HG03575 (cell line): ENCODE results near the gene RER1.
"Not testable (repeated sequence)": the region's sequence is repeated elsewhere in the genome, so short reads cannot be mapped to it uniquely, and the experiment has no call there.

ENCODE experiments used
- ATAC-seq: cut with Tn5 transposase; IDR thresholded peaks from one replicate; pipeline ENCODE4 v1.9.1; 2021; ENCODE audit not compliant: unreplicated experiment, insufficient number of reproducible peaks, low FRiP score; ENCODE audit errors: extremely low read depth

RER1 gene

GRCh38 chr1:2435746-2436355 is 44.2 kb downstream of the RER1 start:
- ATAC-seq, result no peak

GRCh38 chr1:2436876-2437275 is 45.2 kb downstream of the RER1 start:
- no peak for ATAC-seq

GRCh38 chr1:2437617-2438016 is 46.0 kb downstream of the RER1 start:
- ATAC-seq, result no peak

- ATAC-seq, result no peak
Measured at GRCh38 chr1:2438038-2438437, 46.4 kb downstream of the RER1 start.

GRCh38 chr1:2438641-2439040 is 47.0 kb downstream of the RER1 start:
- ATAC-seq, result no peak

- ATAC-seq, result no peak
Measured at GRCh38 chr1:2439369-2439768, 47.7 kb downstream of the RER1 start.

GRCh38 chr1:2440346-2440745 is 48.7 kb downstream of the RER1 start:
- ATAC-seq, result not testable (repeated sequence)

GRCh38 chr1:2441746-2442145 is 50.1 kb downstream of the RER1 start:
- no peak for ATAC-seq

GRCh38 chr1:2442661-2443060 is 51.0 kb downstream of the RER1 start:
- no peak for ATAC-seq

- no peak for ATAC-seq
Measured at GRCh38 chr1:2443277-2444137, 51.9 kb downstream of the RER1 start.

- ATAC-seq, result no peak
Measured at GRCh38 chr1:2444138-2444591, 52.5 kb downstream of the RER1 start.

- no peak for ATAC-seq
Measured at GRCh38 chr1:2445162-2445822, 53.7 kb downstream of the RER1 start.

GRCh38 chr1:2445823-2446215 is 54.2 kb downstream of the RER1 start:
- ATAC-seq, result no peak

- ATAC-seq, result no peak
Measured at GRCh38 chr1:2446394-2446793, 54.8 kb downstream of the RER1 start.

- ATAC-seq, result no peak
Measured at GRCh38 chr1:2446861-2447260, 55.2 kb downstream of the RER1 start.

GRCh38 chr1:2447276-2448097 is 55.8 kb downstream of the RER1 start:
- ATAC-seq, result no peak

GRCh38 chr1:2448098-2448445 is 56.4 kb downstream of the RER1 start:
- no peak for ATAC-seq

GRCh38 chr1:2449636-2450454 is 58.2 kb downstream of the RER1 start:
- no peak for ATAC-seq
